ENCODE results near the gene SLU7.

DNA sequence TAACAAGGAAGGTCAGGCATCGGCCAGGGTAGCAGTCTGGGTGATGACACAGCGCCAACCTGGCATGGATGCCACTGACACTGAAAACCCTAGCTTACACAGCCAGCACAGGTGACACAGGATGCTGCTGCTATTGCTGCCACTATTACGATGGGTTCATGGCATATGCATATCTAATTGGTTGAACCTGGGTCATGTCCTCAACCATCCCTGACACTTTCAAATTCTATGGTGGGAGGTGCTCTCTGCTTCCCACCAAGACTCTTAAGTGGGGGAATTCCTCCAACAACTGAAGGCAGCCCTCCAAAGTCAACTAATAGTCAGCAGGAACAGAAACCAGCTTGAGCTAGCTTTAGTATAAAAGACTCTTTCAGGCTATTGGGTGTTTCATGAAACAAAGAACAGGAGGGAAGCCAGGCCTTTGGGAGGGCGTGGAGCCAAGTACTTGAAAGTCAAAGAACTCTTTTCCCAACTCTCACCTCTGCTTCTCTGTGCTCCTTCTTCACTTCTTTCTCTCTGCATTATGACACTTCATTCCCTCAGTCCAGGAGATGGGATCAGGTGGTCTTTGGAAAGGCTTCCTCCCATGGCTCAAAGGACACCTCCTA is 24.0 kb upstream of the SLU7 start:
- no peak for TF ChIP-seq ILK (tag; IDR thresholded peaks at IDR 0.05; ENCODE audit: borderline replicate concordance, low read depth)
- TF ChIP-seq EP300 (IDR thresholded peaks at IDR 0.05; ENCODE audit: low read length), result no peak
- TF ChIP-seq, protein P1, sequence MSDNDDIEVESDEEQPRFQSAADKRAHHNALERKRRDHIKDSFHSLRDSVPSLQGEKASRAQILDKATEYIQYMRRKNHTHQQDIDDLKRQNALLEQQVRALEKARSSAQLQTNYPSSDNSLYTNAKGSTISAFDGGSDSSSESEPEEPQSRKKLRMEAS (CRISPR knock-in tag; IDR thresholded peaks at IDR 0.05), result no peak
- no peak for TF ChIP-seq HDAC8 (tag; IDR thresholded peaks at IDR 0.05)
- no peak for TF ChIP-seq NR2C2 (CRISPR knock-in tag; IDR thresholded peaks at IDR 0.05)
- TF ChIP-seq NR2C2 (tag; IDR thresholded peaks at IDR 0.05), result no peak
- TF ChIP-seq PTTG1 (tag; IDR thresholded peaks at IDR 0.05; ENCODE audit: low read depth), result no peak
- no peak for TF ChIP-seq POLR3G (IDR thresholded peaks at IDR 0.05; ENCODE audit: extremely low read depth, insufficient read length, insufficient replicate concordance)
- no peak for TF ChIP-seq HLTF (IDR thresholded peaks at IDR 0.05)
- TF ChIP-seq SRF (CRISPR knock-in tag; IDR thresholded peaks at IDR 0.05), result no peak
- TF ChIP-seq L3MBTL2 (IDR thresholded peaks at IDR 0.05), result no peak
- TF ChIP-seq DMBX1 (CRISPR knock-in tag; IDR thresholded peaks at IDR 0.05; ENCODE audit: borderline replicate concordance), result no peak
- TF ChIP-seq PYGO2 (tag; IDR thresholded peaks at IDR 0.05), result no peak
- no peak for TF ChIP-seq SMARCA5 (IDR thresholded peaks at IDR 0.05)
- TF ChIP-seq ZC3H8 (IDR thresholded peaks at IDR 0.05), result no peak
